Transverse colon (tissue), 4 donors: ENCODE data around the gene TBC1D8. TPM values are rescaled to one million over a fixed set of nuclear protein-coding genes. Genes with fewer than 3 reads are reported as not detected.

Experiments used
- DNase-seq: peaks from one replicate; pipeline ENCODE4 v3.0.0-alpha.2; 2019
- H3K27ac ChIP-seq, 4 donors: fragments of 200-600 bp; sonication (generic); 2 replicates each; pipeline ENCODE4 v1.5.1; 2016 to 2018; ENCODE audit warnings: inconsistent platforms in 4 of 4
- H3K27me3 ChIP-seq: fragments of 200-600 bp; sonication (generic); 2 replicates; pipeline ENCODE4 v1.5.1; 2017; ENCODE audit warnings: inconsistent platforms
- H3K36me3 ChIP-seq, 4 donors: fragments of 200-600 bp; sonication (generic); 2 replicates each; pipeline ENCODE4 v1.5.1; 2017 to 2019; ENCODE audit warnings: inconsistent platforms in 4 of 4
- H3K4me1 ChIP-seq, 4 donors: fragments of 200-600 bp; sonication (generic); 2 replicates each; pipeline ENCODE4 v1.5.1; 2017 to 2020; ENCODE audit warnings: inconsistent platforms in 4 of 4
- H3K4me3 ChIP-seq, 4 donors: fragments of 200-600 bp; sonication (generic); 1 replicate in 1 of 4; 2 replicates in 3 of 4; pipeline versions ENCODE4 v1.5.1 to v1.6.1; 2017 to 2019; ENCODE audit warnings: inconsistent platforms in 4 of 4
- H3K9me3 ChIP-seq, 2 donors: fragments of 200-600 bp; sonication (generic); 2 replicates each; pipeline ENCODE4 v1.5.1; 2017 to 2019; ENCODE audit warnings: inconsistent platforms in 2 of 2
- EP300 ChIP-seq: sonication (generic); formaldehyde crosslinking; IDR thresholded peaks from one replicate; pipeline ENCODE4 v1.6.1; 2017; ENCODE audit warnings: antibody characterized with exemption, low read depth
- POLR2A ChIP-seq: fragments of 450-650 bp; IDR thresholded peaks from one replicate; pipeline ENCODE4 v1.6.1; 2016; ENCODE audit warnings: antibody characterized with exemption, mild to moderate bottlenecking, moderate library complexity
- POLR2AphosphoS5 ChIP-seq, 3 donors: sonication (generic); formaldehyde crosslinking; IDR thresholded peaks; one replicate each; pipeline ENCODE4 v1.6.1; 2016; ENCODE audit warnings: antibody characterized with exemption in 3 of 3
- WGBS, 2 donors: methylation state at CpG; one replicate each; pipeline ENCODE4 v1.1.5; 2018; ENCODE audit warnings: low coverage in 1 of 2; 5-methylcytosine and 5-hydroxymethylcytosine counted together
- in situ Hi-C, 4 donors: fragments of 200-750 bp; cut with MboI; loops; one replicate each; pipeline versions ENCODE4 v1.15.0 to v1.15.1; 2017; ENCODE audit warnings: low sequenced_read_pairs in 3 of 4, low pct_ligation_motif_present in 1 of 4, low pct_unique_long_range_greater_than_20kb in 1 of 4
- intact Hi-C: fragments of 100-400 bp; cut with DNase I; formaldehyde crosslinking; loops from one replicate; pipeline ENCODE4 v1.15.1; 2023; ENCODE audit warnings: low total_unique reads
- total RNA-seq, 4 donors: library from RNA; depleted of rRNA; stranded (reverse); fragments of >200 nt; gene quantifications; one replicate each; pipeline ENCODE4 v1.1.0, GENCODE V29; 2016
- TF ChIP-seq, protein P1 (sequence below), 5 experiments: fragments of 200-600 bp in 3 of 5; fragments of 450-650 bp in 2 of 5; sonication (generic) in 3 of 5; IDR thresholded peaks; 1 replicate in 2 of 5; 2 replicates in 3 of 5; pipeline ENCODE4 v1.5.1; 2016 to 2017; ENCODE audit warnings: antibody characterized with exemption in 5 of 5, inconsistent platforms in 3 of 5, mild to moderate bottlenecking in 2 of 5, moderate library complexity in 1 of 5

The TBC1D8 gene
- total RNA-seq, 4 donors from 2014 or later = 26.5 to 232 (median 88.4) TPM

DNA sequence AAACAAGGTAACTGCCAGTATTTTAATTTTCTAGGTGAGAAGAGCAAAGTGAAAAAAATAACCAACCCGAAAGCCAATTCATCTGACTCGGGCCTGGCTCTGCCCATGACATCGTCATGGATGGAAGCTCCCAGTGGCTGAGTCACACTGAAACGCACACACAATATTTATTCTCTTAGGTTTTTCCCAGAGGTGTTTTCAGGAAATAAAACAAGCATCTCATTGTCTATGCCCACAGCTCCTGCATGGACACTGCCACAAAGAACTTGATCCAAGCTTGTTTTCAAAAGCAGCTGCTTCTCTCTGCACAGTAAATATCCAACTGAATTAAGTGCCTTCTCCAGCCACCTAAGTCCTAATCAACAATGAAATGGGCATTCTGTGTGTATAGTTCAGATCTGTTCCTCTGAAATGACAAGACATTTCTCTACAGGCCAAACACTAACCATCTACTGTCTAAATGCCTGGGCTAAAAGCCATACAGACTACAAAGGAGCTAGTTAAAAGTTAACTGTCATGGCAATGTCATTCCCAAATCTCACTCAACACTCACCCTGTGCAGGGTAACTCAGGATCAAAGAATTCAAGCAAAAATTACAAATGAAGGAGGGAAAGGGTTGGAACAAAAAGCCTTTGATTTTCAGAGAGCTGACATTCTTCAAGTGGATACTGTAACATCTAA is 86.2 kb downstream of the TBC1D8 start:
- no peak for DNase-seq
- WGBS, 2 donors = 45 to 68% methylated on average over 4 of the region's 4 CpGs
- TF ChIP-seq EP300 (no peak), POLR2AphosphoS5 (IDR thresholded peaks at IDR 0.05) (no peak), POLR2A (no peak)
- TF ChIP-seq, protein P1, sequence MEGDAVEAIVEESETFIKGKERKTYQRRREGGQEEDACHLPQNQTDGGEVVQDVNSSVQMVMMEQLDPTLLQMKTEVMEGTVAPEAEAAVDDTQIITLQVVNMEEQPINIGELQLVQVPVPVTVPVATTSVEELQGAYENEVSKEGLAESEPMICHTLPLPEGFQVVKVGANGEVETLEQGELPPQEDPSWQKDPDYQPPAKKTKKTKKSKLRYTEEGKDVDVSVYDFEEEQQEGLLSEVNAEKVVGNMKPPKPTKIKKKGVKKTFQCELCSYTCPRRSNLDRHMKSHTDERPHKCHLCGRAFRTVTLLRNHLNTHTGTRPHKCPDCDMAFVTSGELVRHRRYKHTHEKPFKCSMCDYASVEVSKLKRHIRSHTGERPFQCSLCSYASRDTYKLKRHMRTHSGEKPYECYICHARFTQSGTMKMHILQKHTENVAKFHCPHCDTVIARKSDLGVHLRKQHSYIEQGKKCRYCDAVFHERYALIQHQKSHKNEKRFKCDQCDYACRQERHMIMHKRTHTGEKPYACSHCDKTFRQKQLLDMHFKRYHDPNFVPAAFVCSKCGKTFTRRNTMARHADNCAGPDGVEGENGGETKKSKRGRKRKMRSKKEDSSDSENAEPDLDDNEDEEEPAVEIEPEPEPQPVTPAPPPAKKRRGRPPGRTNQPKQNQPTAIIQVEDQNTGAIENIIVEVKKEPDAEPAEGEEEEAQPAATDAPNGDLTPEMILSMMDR (IDR thresholded peaks at IDR 0.05) = no peak
- no peaks in the 10 kb centered on the region for H3K9me3 ChIP-seq
- H3K4me1 ChIP-seq = peaks cover 0 to 7% (median 4%) of the 10 kb centered on the region in 4 donors
- no peak overlapping the region for H3K4me3 ChIP-seq
- intact Hi-C loops = no loop called here
- no peaks in the 10 kb centered on the region for H3K36me3 ChIP-seq
- no peaks in the 10 kb centered on the region for H3K27me3 ChIP-seq
- peak overlapping the region in 2 of 4 donors; percentile 19 to 43 for H3K27ac ChIP-seq
- in situ Hi-C loops = no loop called here

DNA sequence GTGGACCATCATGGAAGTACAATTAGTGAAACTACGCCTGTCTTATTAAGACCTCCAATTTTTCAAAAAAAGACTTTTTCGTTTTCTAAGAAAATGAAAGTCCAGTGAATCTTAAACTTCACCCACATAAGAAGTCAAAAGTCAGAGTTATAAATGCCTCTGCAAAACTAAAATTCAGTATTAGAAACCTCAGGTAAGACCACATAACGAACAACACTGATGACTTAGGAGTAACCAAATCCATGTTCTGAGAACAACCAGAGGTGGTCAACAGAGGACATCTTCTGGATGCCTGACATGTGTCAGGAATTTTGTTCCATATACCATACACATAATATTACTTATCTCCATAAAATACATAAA is 86.7 kb downstream of the TBC1D8 start:
- in situ Hi-C loops (no loop called here), intact Hi-C loops (no loop called here)
- Histone ChIP-seq H3K27me3 (no peaks in the 10 kb centered on the region), H3K4me1 (peaks cover 0 to 7% (median 4%) of the 10 kb centered on the region in 4 donors), H3K9me3 (no peaks in the 10 kb centered on the region), H3K27ac (no peak overlapping the region), H3K36me3 (no peaks in the 10 kb centered on the region), H3K4me3 (no peak overlapping the region)
- 84 to 98% methylated on average over 3 of the region's 3 CpGs for WGBS, 2 donors
- no peak for DNase-seq
- TF ChIP-seq POLR2AphosphoS5 (IDR thresholded peaks at IDR 0.05) = no peak

GRCh38 chr2:101064125-101064502 is 87.1 kb downstream of the TBC1D8 start:
- WGBS, 2 donors = 84% methylated on average over 2 of the region's 2 CpGs; no CpG with 5 or more reads in 1 of the 2 donors
- TF ChIP-seq EP300 (no peak), POLR2AphosphoS5 (IDR thresholded peaks at IDR 0.05) (no peak), POLR2A (no peak)
- TF ChIP-seq, protein P1 (IDR thresholded peaks at IDR 0.05) = no peak
- in situ Hi-C loops = no loop called here
- intact Hi-C loops = no loop called here
- Histone ChIP-seq H3K4me1 (peaks cover 0 to 7% (median 4%) of the 10 kb centered on the region in 4 donors), H3K27me3 (no peaks in the 10 kb centered on the region), H3K36me3 (no peaks in the 10 kb centered on the region), H3K4me3 (no peak overlapping the region), H3K27ac (peak overlapping the region in 1 of 4 donors; percentile 9), H3K9me3 (no peaks in the 10 kb centered on the region)
- no peak for DNase-seq

- intact Hi-C loops = no loop called here
- WGBS, 2 donors = 69 to 75% methylated on average over 3 of the region's 3 CpGs
Observed at GRCh38 chr2:101063352-101064124, 87.6 kb downstream of the TBC1D8 start.

More at GRCh38 chr2:101063352-101064124, 87.6 kb downstream of the TBC1D8 start:
- in situ Hi-C loops = no loop called here
- Histone ChIP-seq H3K4me3 (no peak overlapping the region), H3K27me3 (no peaks in the 10 kb centered on the region), H3K9me3 (no peaks in the 10 kb centered on the region), H3K4me1 (peaks cover 0 to 7% (median 4%) of the 10 kb centered on the region in 4 donors), H3K27ac (peak overlapping the region in 1 of 4 donors; percentile 9), H3K36me3 (peaks cover 0 to 3% (median 0%) of the 10 kb centered on the region in 4 donors)
- DNase-seq = no peak
- TF ChIP-seq POLR2AphosphoS5 (IDR thresholded peaks at IDR 0.05) (peak in 1 of 3 donors; percentile 17), POLR2A (no peak), EP300 (no peak)
- TF ChIP-seq, protein P1 (IDR thresholded peaks at IDR 0.05) = no peak
